ENCODE measurements around the gene SLC35G2.

GRCh38 chr3:136885357-136886213 lies 66.7 kb downstream of the SLC35G2 start:
- TF ChIP-seq RCOR1 (IDR thresholded peaks at IDR 0.05; ENCODE audit: insufficient replicate concordance, low read length) (no peak), RFX5 (IDR thresholded peaks at IDR 0.05; ENCODE audit: low read depth, low read length) (no peak), CTCF (conservative IDR thresholded peaks at IDR 0.05; ENCODE audit: low read depth, low read length) (no peak), POLR2A (IDR thresholded peaks at IDR 0.05; ENCODE audit: low read depth, low read length) (no peak)

All from IMR-90 (cell line).